GM21423 (cell line): ENCODE measurements around the gene KRTAP1-1.
"Not testable (repeated sequence)": the region's sequence is repeated elsewhere in the genome, so short reads cannot be mapped to it uniquely, and the experiment has no call there.

Source experiments
- ATAC-seq: cut with Tn5 transposase; IDR thresholded peaks from one replicate; pipeline ENCODE4 v1.9.1; 2021; ENCODE audit warnings: mild to moderate bottlenecking, moderate library complexity; ENCODE audit not compliant: unreplicated experiment

KRTAP1-1 gene

GRCh38 chr17:41013181-41013580, 28.1 kb downstream of the KRTAP1-1 start:
- ATAC-seq, result no peak

- ATAC-seq, result no peak
Observed at GRCh38 chr17:41012326-41013120, 28.7 kb downstream of the KRTAP1-1 start.

- ATAC-seq, result no peak
Observed at GRCh38 chr17:41010441-41010840, 30.8 kb downstream of the KRTAP1-1 start.

GRCh38 chr17:41009936-41010335, 31.3 kb downstream of the KRTAP1-1 start:
- no peak for ATAC-seq

- no peak for ATAC-seq
Observed at GRCh38 chr17:41009301-41009760, 31.9 kb downstream of the KRTAP1-1 start.

- no peak for ATAC-seq
Observed at GRCh38 chr17:41008811-41009210, 32.4 kb downstream of the KRTAP1-1 start, which contains the start of gene KRTAP3-1. KRTAP3-1 (minus strand) TSS chr17:41009128; CDS start chr17:41009074, 54 bp downstream.

- no peak for ATAC-seq
Observed at GRCh38 chr17:41004397-41004796, 36.9 kb downstream of the KRTAP1-1 start.

GRCh38 chr17:41003926-41004325, 37.3 kb downstream of the KRTAP1-1 start:
- ATAC-seq, result no peak

GRCh38 chr17:41002814-41003213, 38.4 kb downstream of the KRTAP1-1 start:
- ATAC-seq, result no peak

GRCh38 chr17:41001795-41002194, 39.5 kb downstream of the KRTAP1-1 start:
- ATAC-seq, result no peak

- ATAC-seq, result not testable (repeated sequence)
Observed at GRCh38 chr17:40999563-40999962, 41.7 kb downstream of the KRTAP1-1 start, which contains the start of gene KRTAP3-2. KRTAP3-2 (minus strand) TSS chr17:40999906; CDS start chr17:40999853, 53 bp downstream.

- ATAC-seq, result no peak
Observed at GRCh38 chr17:40997361-40997760, 43.9 kb downstream of the KRTAP1-1 start.

GRCh38 chr17:40996829-40997228, 44.4 kb downstream of the KRTAP1-1 start:
- ATAC-seq, result no peak

GRCh38 chr17:40995116-40995515, 46.1 kb downstream of the KRTAP1-1 start:
- no peak for ATAC-seq

GRCh38 chr17:40993839-40994238, 47.4 kb downstream of the KRTAP1-1 start, which contains the start of gene KRTAP3-3:
KRTAP3-3 (minus strand) TSS chr17:40994164; CDS start chr17:40994097, 67 bp downstream.
- ATAC-seq, result no peak

- no peak for ATAC-seq
Observed at GRCh38 chr17:40993084-40993483, 48.2 kb downstream of the KRTAP1-1 start.

GRCh38 chr17:40992666-40993065, 48.6 kb downstream of the KRTAP1-1 start:
- no peak for ATAC-seq
